Psoas muscle (tissue), 8 donors: ENCODE measurements around the gene LAD1. TPM values are rescaled to one million over a fixed set of nuclear protein-coding genes. Genes with fewer than 3 reads are reported as not detected.

ENCODE experiments used
- ATAC-seq, 4 donors: fragments of 200-7000 bp; cut with Tn5 transposase; one replicate each; pipeline ENCODE4 v1.9.1; 2020; ENCODE audit warnings: moderate library complexity in 3 of 4, mild to moderate bottlenecking in 2 of 4
- DNase-seq, 2 donors: peaks; one replicate each; pipeline ENCODE4 v3.0.0-alpha.2; 2020
- H3K27ac ChIP-seq: fragments of 200-600 bp; one replicate; pipeline ENCODE4 v1.8.0; 2022
- H3K27me3 ChIP-seq, 3 donors: fragments of 200-600 bp in 1 of 3; one replicate each; pipeline versions ENCODE4 v1.6.1 to v1.8.0; 2013 to 2022; ENCODE audit warnings: low read length in 2 of 3, mild to moderate bottlenecking in 2 of 3, moderate library complexity in 1 of 3; ENCODE audit not compliant: insufficient read depth in 3 of 3
- H3K36me3 ChIP-seq, 2 donors: fragments of 200-600 bp in 1 of 2; one replicate each; pipeline versions ENCODE4 v1.6.1 to v1.8.0; 2013 to 2022; ENCODE audit warnings: low read depth in 1 of 2, mild to moderate bottlenecking in 1 of 2, moderate library complexity in 1 of 2; ENCODE audit not compliant: insufficient read depth in 1 of 2
- H3K4me1 ChIP-seq: fragments of 200-600 bp; one replicate; pipeline ENCODE4 v1.8.0; 2022
- H3K4me3 ChIP-seq: fragments of 200-600 bp; one replicate; pipeline ENCODE4 v1.8.0; 2022; ENCODE audit warnings: mild to moderate bottlenecking
- H3K9me3 ChIP-seq: fragments of 200-600 bp; one replicate; pipeline ENCODE4 v1.8.0; 2022
- WGBS, 3 donors: extraction: QIAGEN DNeasy Blood & Tissue Kit; methylation state at CpG; one replicate each; pipeline versions ENCODE4 v1.1.6 to v1.1.7; 2013; 5-methylcytosine and 5-hydroxymethylcytosine counted together
- intact Hi-C, 2 donors: fragments of 100-400 bp; cut with DNase I; formaldehyde crosslinking; loops; one replicate each; pipeline versions ENCODE4 v1.11.0 to v1.14.2; 2022
- polyA plus RNA-seq, 3 donors: library from polyadenylated mRNA; stranded (reverse); fragments of 200-250 nt; gene quantifications; one replicate each; pipeline ENCODE4 v1.2.3, GENCODE V29; 2013
- total RNA-seq, 4 donors: library from RNA; stranded (reverse); fragmentation: NEBNext Ultra II Directional in 2 of 4; extraction: Animal tissue kit (Norgen Biotek cat#: 25700) in 2 of 4; gene quantifications; one replicate each; pipeline versions ENCODE4 v1.2.1 to v1.2.4, GENCODE V29; 2021 to 2023
- TF ChIP-seq, protein P1 (sequence below): fragments of 200-600 bp; IDR thresholded peaks from one replicate; pipeline ENCODE4 v1.8.0; 2022; ENCODE audit warnings: antibody characterized with exemption
- donor health status: healthy with polysubstance abuse.
- donor health status: DM: no; HTN: no; CAD: no; lungs with moderate emphysema.
- donor health status: Bipolar disorder and iron deficiency.
- donor health status: healthy.
- donor health status: DM: yes; HTN: yes; CAD: no.
- donor health status: DM: no; HTN: no; CAD: no.
- donor health status: DM: no; HTN: no; CAD: no.
- donor health status: DM: yes; HTN: yes; CAD: no.

LAD1 gene
- total and polyA plus RNA-seq, 7 donors = 0.23 to 17.7 (median 5.4) TPM

DNA sequence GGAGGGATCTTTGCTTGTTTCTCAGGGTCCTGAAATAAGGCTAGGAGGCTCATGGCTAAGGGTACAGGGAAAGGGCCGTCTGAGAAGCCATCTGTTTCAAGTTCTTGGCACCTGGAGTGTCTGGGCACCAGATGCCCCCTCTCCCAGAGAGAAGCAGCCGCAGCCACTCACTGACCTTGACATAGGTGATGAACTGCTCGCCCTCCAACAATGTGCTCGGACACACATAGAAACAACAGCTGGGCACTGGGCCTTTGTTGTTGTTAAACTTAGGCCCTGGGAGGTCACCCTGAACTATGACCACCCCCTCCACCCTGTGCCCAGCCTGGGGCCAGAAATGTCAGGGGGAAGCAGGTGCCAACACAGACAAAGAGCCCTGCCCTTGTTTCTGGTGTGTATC is 31.7 kb upstream of the LAD1 start:
- Histone ChIP-seq H3K9me3 (no peaks in the 10 kb centered on the region), H3K27ac (peak overlapping the region; percentile 93), H3K4me3 (no peak overlapping the region), H3K4me1 (peaks cover 19% of the 10 kb centered on the region), H3K27me3 (no peaks in the 10 kb centered on the region), H3K36me3 (no peaks in the 10 kb centered on the region)
- 39 to 51% (median 50%) methylated on average over 4 of the region's 4 CpGs for WGBS, 3 donors
- intact Hi-C loops = no loop called here
- ATAC-seq = peak in 3 of 4 donors; percentile 4 to 10 (median 4)
- TF ChIP-seq, protein P1, sequence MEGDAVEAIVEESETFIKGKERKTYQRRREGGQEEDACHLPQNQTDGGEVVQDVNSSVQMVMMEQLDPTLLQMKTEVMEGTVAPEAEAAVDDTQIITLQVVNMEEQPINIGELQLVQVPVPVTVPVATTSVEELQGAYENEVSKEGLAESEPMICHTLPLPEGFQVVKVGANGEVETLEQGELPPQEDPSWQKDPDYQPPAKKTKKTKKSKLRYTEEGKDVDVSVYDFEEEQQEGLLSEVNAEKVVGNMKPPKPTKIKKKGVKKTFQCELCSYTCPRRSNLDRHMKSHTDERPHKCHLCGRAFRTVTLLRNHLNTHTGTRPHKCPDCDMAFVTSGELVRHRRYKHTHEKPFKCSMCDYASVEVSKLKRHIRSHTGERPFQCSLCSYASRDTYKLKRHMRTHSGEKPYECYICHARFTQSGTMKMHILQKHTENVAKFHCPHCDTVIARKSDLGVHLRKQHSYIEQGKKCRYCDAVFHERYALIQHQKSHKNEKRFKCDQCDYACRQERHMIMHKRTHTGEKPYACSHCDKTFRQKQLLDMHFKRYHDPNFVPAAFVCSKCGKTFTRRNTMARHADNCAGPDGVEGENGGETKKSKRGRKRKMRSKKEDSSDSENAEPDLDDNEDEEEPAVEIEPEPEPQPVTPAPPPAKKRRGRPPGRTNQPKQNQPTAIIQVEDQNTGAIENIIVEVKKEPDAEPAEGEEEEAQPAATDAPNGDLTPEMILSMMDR = no peak
- no peak for DNase-seq

DNA sequence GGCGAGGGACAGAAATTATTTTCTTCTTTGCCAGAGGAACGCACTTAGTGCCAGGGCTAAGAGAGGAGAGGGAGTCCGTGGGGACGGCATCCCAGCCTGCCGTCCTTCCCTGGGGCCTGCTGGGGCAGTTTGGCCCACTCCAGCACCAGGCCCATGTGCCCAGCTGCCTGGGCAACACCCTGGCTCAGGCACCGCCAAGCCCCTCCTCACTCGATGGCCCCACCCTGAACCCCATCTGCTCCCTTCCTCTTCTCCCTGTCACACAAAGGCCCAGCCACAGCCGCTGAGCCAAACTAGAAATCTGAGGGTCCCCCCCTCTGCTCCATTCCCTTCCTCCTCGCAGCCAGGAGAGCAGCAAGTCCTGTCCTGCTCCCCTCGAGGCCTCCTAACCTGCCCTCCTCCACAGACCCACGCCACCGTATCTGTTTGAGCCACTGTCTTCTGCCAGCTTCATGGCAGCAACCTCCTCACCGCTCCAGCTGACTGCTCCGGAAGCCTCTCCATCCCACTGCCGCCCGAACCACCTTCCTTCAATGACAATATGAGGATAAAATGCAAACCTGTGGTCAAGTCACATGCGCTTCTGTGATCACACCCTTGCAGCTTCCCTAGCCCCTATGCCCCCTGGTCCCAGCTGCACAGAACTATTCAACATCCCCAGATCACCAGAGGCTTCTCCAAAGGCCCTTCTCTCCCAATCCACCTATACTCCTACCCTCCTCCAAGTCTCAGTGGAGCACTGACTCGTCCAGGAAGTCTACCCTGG is 30.8 kb upstream of the LAD1 start:
- Histone ChIP-seq H3K27me3 (no peaks in the 10 kb centered on the region), H3K36me3 (no peaks in the 10 kb centered on the region), H3K4me1 (peaks cover 16% of the 10 kb centered on the region), H3K4me3 (peak overlapping the region; percentile 11), H3K27ac (peak overlapping the region; percentile 93), H3K9me3 (no peaks in the 10 kb centered on the region)
- DNase-seq (no peak), ATAC-seq (no peak)
- WGBS, 3 donors = 51 to 58% (median 52%) methylated on average over 18 of the region's 18 CpGs
- TF ChIP-seq, protein P1 = no peak
- intact Hi-C loops = no loop called here

DNA sequence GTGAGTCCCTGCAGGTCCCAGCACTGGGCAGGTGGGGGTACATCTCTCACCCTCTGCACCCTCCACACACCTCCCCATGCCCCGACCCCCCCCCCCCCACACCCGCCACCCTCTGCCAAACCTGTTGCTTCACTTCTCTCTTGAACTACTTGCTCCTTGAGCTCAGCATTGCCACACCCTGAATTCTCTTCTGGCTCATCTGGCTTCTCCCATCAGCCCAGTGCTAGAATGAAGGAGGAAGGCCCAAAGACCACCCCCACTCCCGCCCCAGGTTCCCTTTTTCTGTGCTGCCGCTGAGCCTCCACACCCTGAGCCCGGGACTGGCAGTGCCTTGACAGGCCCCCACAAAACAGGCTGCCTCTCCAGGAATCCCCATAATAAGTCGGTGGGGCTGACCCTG is 28.8 kb upstream of the LAD1 start:
- ATAC-seq (peak in 2 of 4 donors; percentile 26 to 28), DNase-seq (no peak)
- Histone ChIP-seq H3K27me3 (no peaks in the 10 kb centered on the region), H3K27ac (peak overlapping the region; percentile 93), H3K4me3 (no peak overlapping the region), H3K9me3 (no peaks in the 10 kb centered on the region), H3K36me3 (no peaks in the 10 kb centered on the region), H3K4me1 (peaks cover 24% of the 10 kb centered on the region)
- intact Hi-C loops = no loop called here
- TF ChIP-seq, protein P1 = no peak
- WGBS, 3 donors = 60 to 71% (median 67%) methylated on average over 4 to 6 of the region's 6 CpGs

DNA sequence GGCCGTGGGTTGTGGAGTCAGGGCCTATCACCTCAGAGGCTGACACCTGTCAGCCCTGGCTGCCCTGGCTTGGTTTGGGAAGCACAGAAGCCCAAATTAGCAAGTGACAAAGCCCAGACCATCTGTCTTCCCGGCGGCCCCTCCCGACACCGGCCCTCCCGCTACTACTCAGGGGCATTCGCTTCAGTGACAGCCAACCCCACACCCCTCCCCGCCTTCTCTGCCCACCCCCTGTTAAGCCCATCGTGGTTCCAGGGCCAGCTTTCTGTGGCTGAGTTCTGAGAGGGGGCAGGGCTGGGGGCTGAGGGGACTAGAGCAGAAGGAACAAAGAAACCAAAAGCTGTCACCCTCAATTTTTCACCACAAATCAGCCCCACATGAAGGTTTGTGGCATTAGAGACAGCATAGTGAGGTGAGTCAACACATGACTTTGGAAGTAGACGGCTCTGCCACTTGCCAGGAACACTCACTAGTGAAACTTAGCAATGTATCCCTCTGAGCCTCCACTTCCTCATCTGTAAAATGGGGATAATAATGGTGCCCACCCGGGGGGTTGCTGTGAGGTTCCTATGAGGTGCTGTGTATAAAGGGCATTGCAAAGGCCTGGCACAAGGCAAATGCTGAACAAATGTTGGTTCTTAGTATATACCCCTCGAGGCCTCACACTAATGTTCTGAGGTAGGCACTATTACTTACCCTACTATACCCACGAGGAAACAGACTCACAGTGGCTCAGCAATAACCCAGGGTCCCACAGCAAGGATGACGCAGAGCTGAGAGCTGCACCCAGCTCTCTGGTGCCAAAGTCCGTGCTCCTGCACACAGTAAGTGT is 27.6 kb upstream of the LAD1 start:
- Histone ChIP-seq H3K27me3 (no peaks in the 10 kb centered on the region), H3K4me1 (peaks cover 34% of the 10 kb centered on the region), H3K4me3 (no peak overlapping the region), H3K9me3 (no peaks in the 10 kb centered on the region), H3K27ac (peak overlapping the region; percentile 93), H3K36me3 (no peaks in the 10 kb centered on the region)
- WGBS, 3 donors = 37 to 45% (median 40%) methylated on average over 15 of the region's 15 CpGs
- peak; percentile 78 to 91 for DNase-seq
- ATAC-seq = peak; percentile 82 to 84 (median 82)
- intact Hi-C loops = no loop called here
- TF ChIP-seq, protein P1 = no peak
